RPMI8226 (cell line): ENCODE results near the gene LARGE1.
A peak's percentile ranks its signal among the peaks of the same experiment; 100 is the strongest.

Source experiments
- DNase-seq: peaks from one replicate; pipeline ENCODE4 v3.0.0-alpha.2; 2015

Gene LARGE1

GRCh38 chr22:33274214-33275072 is 645.8 kb downstream of the LARGE1 start:
- peak; percentile 30 for DNase-seq

- DNase-seq: no peak
Measured at GRCh38 chr22:33272871-33273270, 647.4 kb downstream of the LARGE1 start.

DNA sequence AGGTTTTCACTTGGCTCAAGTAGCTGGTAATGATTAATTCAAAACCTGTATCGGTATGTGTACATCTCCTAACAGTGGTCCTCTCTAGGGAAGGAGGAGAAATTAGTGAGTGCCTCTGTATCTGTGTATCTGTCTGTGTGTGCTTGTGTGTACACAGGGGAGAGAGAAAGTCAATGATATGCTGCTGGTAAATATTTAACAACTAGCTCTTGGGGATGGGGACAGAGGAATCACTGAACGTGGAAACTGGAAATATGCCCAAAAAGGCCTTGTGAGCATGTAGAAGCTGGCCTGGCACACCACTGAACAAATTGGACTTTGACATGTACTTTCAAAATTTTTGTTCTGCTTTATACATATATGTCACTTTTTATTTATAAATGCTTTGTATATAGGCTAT is 648.1 kb downstream of the LARGE1 start:
- DNase-seq: no peak

GRCh38 chr22:33271390-33272161 is 648.7 kb downstream of the LARGE1 start:
- peak; percentile 6 for DNase-seq

- no peak for DNase-seq
Measured at GRCh38 chr22:33270596-33270995, 649.7 kb downstream of the LARGE1 start.

- DNase-seq: no peak
Measured at GRCh38 chr22:33261699-33262098, 658.6 kb downstream of the LARGE1 start.

DNA sequence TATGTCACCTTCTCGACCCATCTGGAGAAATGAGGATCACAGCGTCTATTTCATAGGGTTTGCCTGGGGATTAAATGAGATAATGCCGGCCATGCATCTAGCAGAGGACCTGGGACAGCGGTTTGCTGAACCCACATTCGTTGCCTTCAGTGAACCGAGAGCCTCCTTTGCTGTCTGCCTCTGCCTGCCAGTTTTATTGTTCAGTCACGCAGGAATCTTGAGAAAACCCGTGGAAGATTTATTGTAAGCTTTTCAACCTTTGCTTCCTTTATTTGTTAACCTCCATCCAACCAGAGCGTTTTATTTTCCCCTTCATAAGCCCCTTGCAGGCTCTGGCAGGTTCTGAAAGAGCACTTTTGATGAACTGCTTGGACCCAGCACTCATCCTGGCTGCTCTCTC is 659.8 kb downstream of the LARGE1 start:
- no peak for DNase-seq

DNA sequence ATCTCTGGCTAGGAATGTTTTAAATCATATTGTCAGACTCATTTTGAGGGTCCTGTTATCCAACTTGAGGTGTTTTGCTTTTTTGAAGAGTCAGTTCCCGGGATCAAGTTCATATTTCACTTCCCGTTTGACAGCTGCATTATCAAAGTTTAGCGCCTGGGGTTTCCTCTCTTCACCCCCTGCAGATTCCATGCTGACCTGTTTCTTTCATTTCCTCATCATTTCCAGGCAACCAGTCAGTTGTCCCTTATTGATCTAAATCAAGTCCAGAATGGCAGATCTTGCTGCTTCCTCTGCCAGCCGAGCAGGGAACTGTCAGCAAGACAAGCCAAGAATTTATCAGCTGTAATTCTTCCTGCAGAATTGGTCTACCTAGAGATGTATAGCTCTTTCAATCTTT is 664.5 kb downstream of the LARGE1 start:
- no peak for DNase-seq

DNA sequence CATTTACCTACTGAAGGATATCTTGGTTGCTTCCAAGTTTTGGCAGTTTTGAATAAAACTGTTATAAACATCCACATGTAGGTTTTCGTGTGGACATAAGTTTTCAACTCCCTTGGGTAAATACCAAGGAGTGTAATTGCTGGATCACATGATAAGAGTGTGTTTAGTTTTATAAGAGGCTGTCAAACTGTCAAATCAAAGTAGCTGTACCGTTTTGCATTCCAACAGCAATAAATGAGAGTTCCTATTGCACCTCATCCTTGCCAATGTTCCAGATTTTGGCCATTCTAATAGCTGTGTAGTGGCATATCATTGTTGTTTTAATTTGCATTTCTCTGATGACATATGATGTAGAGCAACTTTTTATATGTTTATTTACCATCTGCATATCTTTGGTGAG is 671.3 kb downstream of the LARGE1 start:
- DNase-seq: no peak

DNA sequence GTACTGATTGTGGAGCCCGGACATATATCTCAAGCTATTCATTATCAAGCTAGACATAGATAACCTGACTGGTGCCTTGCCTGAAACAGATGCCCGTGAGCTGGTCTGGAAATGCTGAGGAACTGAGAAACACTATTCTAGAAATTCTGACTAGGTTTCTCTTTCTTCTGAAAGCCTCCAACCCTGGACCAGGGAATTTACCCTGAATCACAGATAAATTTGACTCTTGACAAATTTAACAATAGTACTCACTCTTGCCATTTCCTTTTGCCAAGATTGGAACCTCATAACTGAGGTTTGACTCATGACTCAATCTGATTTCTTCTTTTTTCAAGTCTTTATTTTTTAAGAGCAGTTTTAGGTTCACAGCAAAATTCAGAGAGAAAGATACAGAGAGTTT is 672.5 kb downstream of the LARGE1 start:
- no peak for DNase-seq

GRCh38 chr22:33242078-33242477 is 678.2 kb downstream of the LARGE1 start:
- no peak for DNase-seq

GRCh38 chr22:33240888-33241475 is 679.3 kb downstream of the LARGE1 start:
- no peak for DNase-seq

DNA sequence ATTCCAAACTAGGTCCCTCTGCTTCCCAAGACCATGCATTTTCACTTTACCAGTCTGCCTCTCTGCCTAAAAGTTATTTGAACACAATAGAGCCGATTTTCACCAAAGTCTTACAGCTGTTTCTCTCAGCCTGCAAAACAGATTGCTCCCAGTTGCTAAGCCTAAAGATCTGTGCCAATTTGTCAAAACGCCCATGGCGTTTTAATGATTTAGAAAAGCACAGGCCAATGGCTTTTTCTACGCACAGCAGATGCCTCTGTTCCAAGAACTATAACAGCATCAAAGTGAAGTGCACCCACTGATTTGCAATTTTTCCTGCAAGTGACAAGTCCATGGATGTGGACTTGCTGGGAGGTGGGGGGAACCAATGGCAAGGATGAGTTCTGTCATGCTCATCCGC is 688.2 kb downstream of the LARGE1 start:
- DNase-seq: no peak

GRCh38 chr22:33227791-33228190 is 692.5 kb downstream of the LARGE1 start:
- DNase-seq: no peak

DNA sequence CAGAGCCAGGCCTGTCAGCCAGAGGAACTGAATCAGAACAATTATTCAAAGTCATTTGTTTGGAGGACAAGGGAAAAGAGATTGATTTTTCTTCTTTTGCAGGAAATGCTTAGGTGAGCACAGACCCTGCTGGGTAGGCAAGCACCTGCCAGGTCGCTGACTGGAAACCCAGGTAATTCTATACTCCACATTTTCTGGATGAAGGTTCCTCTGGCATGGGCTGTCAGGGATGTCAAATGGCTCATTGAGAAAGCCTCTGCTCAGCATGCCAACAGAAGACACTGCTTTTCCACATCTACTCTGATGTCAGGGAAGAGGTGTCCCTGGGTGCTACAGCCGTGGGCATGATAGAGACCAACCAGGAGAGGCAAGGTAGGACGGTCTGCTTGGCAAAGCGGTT is 695.4 kb downstream of the LARGE1 start:
- no peak for DNase-seq
